Activated T-cell treated with anti-CD3 and anti-CD28 coated beads, Interleukin-2, amount 50 U/mL, for 72 hours (primary cell): ENCODE results near the gene IZUMO4. TPM values are rescaled to one million over a fixed set of nuclear protein-coding genes. Genes with fewer than 3 reads are reported as not detected.

ENCODE experiments used
- total RNA-seq, 2 donors: library from RNA; stranded (reverse); gene quantifications; one replicate each; pipeline ENCODE4 v1.2.3, GENCODE V29; 2022

Gene IZUMO4
- total RNA-seq, 2 donors from 2014 or later = 28.5 to 36.9 TPM

Other genes with a start within 250 kb of the IZUMO4 start
- gene REXO1, start 248.4 kb upstream of the IZUMO4 start, total RNA-seq = 10 to 100 TPM; 41.4 to 46.5 TPM
- 10 to 100 TPM; 26.4 to 27.5 TPM for gene KLF16, start 233.3 kb upstream of the IZUMO4 start, total RNA-seq
- gene ABHD17A, start 211.4 kb upstream of the IZUMO4 start, total RNA-seq = 10 to 100 TPM; 84.2 to 92.1 TPM
- 1 to 10 TPM; 4.2 to 4.5 TPM for gene ADAT3, start 191.5 kb upstream of the IZUMO4 start, total RNA-seq
- 10 to 100 TPM; 36.5 to 42.6 TPM for gene SCAMP4, start 191.5 kb upstream of the IZUMO4 start, total RNA-seq
- gene CSNK1G2, start 155.7 kb upstream of the IZUMO4 start, total RNA-seq = 10 to 100 TPM; 63.7 to 66.5 TPM
- 10 to 100 TPM; 48.7 to 56.2 TPM for gene BTBD2, start 81.2 kb upstream of the IZUMO4 start, total RNA-seq
- 100 to 1,000 TPM; 120 to 121 TPM for gene MKNK2, start 45.7 kb upstream of the IZUMO4 start, total RNA-seq
- gene MOB3A, start 589 bp upstream of the IZUMO4 start, total RNA-seq = 100 to 1,000 TPM; 129 to 134 TPM
- gene AP3D1, start 54.7 kb downstream of the IZUMO4 start, total RNA-seq = 100 to 1,000 TPM; 111 to 114 TPM
- 10 to 100 TPM; 50.4 to 55.4 TPM for gene DOT1L, start 67.0 kb downstream of the IZUMO4 start, total RNA-seq
- gene PLEKHJ1, start 139.4 kb downstream of the IZUMO4 start, total RNA-seq = 10 to 100 TPM; 67.4 to 92.7 TPM
- 100 to 1,000 TPM; 146 to 147 TPM for gene SF3A2, start 139.9 kb downstream of the IZUMO4 start, total RNA-seq
- 1 to 10 TPM; 4.6 to 10.0 TPM for gene AMH, start 152.4 kb downstream of the IZUMO4 start, total RNA-seq
- gene JSRP1, start 159.5 kb downstream of the IZUMO4 start, total RNA-seq = 1 to 10 TPM in 1 of 2 donors, under 1 TPM in 1; 0.72 to 1.6 TPM
- under 1 TPM in 1 of 2 donors, not detected in 1; 0.09 TPM for gene PEAK3, start 185.3 kb downstream of the IZUMO4 start, total RNA-seq
- not detected for gene LINGO3, start 211.2 kb downstream of the IZUMO4 start, total RNA-seq
- 10 to 100 TPM; 74.7 to 84.5 TPM for gene LSM7, start 231.7 kb downstream of the IZUMO4 start, total RNA-seq
- gene SPPL2B, start 231.8 kb downstream of the IZUMO4 start, total RNA-seq = 10 to 100 TPM; 52.0 to 55.3 TPM